8988T (cell line): Measurements from ENCODE around the gene NYNRIN.

Source experiments
- DNase-seq: peaks from one replicate; pipeline ENCODE4 v3.0.0; 2011

The NYNRIN gene

DNA sequence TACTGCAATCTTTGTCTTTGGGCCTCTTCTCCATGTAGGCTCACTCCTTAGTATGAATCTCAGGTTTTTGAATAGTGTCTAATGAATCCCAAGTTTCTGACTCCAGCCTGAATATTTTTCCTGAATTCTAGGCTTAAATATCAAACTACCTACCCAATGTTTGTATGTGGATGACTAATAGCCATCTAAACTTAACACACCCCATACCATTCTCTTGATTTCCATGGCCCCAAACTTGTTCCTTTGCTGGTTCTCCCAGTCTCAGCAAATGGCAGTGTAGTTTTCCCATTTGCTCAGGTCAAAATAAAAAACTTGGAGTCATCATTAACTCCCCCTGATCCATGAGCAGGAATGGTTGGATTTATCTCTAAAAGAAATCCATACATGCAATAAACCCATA, 62.5 kb downstream of the NYNRIN start:
- no peak for DNase-seq

DNA sequence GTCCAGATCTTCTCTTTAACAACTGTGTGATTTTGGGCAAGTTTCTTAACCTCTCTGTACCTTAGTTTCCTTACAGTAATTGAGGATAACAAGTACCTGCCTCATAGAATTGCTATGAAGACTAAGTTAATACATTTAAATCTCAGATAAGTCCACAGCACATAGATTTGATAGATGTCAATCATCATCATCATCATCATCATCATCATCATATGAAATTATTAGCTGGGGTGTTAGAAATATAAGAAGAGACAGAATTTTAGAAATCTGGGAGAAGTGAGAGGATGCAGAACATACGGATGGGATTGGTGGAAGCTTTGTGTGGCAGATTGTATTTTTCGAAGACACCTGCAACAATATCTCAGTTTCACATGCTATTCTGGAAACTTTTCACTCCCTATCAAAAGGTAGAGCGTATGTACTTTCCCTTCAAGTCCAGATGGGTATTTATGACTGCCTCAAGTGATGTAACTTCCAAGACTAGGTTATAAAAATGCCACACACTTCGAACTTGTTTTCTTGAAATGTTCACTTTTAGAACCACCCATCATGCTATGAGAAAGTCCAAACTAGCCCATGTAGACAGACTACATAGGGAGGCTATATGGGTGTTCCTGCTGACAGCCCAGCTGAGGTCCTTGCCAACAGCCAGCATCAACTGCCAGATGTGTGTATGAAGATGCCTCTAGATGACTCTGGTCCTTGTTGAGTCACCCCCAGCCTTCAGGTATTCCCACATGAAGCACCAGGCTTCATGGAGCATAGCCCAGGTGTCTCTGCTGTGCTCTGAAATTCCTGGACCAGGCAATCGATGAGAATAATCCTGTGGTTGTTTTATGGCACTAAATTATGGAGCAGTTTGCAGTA, 64.4 kb downstream of the NYNRIN start:
- no peak for DNase-seq

DNA sequence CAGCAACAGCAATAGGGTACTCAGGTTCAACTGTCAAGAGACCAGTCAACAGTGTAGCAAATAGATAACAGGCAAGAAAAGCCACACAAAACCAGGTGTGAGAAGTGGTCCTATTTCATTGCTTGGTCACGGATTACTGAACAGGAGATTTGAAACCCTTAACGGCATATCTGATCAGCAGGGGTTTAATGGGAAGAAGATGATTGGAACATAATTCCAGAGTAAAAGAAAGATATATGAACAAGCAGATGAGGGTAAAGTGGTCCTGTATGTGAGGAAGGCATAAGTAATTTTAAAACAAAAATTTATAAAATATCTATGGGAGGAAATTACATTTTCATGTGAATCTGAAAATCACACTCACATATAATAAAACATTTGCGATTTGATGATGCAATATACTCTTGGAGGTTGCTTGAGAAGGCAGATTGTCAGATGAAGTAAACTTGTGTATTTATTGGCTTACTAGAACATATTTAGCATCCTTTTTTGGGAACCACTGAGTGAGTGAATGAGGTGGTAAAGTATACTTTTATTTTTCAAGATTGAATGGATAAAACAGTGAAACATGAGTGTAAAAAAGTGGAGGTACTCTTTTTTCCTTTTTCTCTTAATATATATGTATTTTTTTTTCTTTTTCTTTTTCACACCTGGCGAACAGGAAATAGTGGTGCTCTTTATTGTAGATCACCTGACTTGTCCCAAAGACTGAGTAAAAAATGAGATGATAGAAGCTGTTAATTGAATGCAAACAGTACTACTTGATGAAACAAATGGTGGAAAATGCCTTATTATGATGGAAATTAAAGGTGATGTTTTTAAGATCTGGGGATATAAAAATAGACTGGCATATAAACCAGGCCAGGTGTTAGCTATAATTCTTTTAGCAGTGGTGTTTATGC, 65.3 kb downstream of the NYNRIN start:
- no peak for DNase-seq

DNA sequence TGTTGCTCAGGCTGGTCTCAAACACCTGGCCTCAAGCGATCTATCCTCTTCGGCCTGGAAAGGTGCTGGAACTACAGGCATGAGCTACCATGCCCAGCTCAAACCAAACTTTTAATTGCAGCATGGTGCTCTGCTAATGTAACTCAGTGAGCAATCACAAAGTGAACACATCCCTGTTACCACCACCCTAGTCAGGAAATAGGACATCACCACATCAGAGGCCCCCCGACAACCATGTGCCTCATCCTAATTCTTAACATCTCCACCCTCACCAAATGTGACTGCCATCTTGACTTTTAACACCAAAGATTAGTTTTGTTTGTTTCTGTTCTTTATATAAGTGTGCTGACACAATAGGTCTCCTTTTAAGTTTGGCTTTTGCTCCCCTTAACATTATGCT, 66.6 kb downstream of the NYNRIN start:
- no peak for DNase-seq

DNA sequence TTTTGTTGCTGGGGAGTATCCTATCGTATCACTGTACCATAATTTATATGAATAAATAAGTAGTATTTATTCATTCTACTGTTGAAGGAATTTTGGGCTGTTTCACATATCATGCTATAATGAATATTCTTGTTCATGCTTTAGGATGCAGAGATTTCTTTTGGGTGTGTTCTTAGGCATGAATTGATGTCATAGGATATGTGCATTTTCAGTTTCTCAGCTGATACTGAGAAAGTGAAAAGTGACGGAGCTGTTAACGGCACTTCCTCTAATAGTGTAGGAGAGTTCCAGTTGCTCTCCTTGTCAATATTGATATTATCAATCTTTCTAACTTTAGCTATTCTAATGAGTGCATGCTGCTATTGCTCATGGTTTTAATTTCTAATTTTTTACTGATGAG, 67.0 kb downstream of the NYNRIN start:
- no peak for DNase-seq
